H1 (cell line): ENCODE data around the gene EIPR1. TPM values are rescaled to one million over a fixed set of nuclear protein-coding genes. Genes with fewer than 3 reads are reported as not detected.

Source experiments
- CTCF ChIA-PET: fragments of 300-600 bp; sonication (Branson Sonifier 250); formaldehyde crosslinking; loops from one replicate; lab custom pipeline; 2021; ENCODE audit not compliant: partially characterized antibody; lab: Charles Lee
- POLR2A ChIA-PET: fragments of 300-600 bp; sonication (Branson Sonifier 250); formaldehyde crosslinking; loops from one replicate; lab custom pipeline; 2021; ENCODE audit warnings: inconsistent platforms; ENCODE audit not compliant: partially characterized antibody; lab: Charles Lee
- DNase-seq, 2 experiments: peaks; one replicate each; pipeline versions ENCODE4 v3.0.0 to v3.0.0-alpha.2; 2010 to 2022; ENCODE audit warnings: low spot score in 2 of 2, low read depth in 1 of 2, mixed read lengths in 1 of 2
- FAIRE-seq: peaks from 2 replicates; lab custom pipeline; 2011; peaks lifted over from hg19 to GRCh38; lab: Jason Lieb, UNC
- H2AFZ ChIP-seq: 2 replicates; pipeline ENCODE4 v1.8.1; 2012; ENCODE audit warnings: low read length, inconsistent platforms
- H2AK5ac ChIP-seq: 2 replicates; pipeline ENCODE4 v1.6.1; 2013; ENCODE audit warnings: low read depth, low read length
- H2BK120ac ChIP-seq: replicated peaks from 2 replicates; pipeline ENCODE3; 2013; ENCODE audit warnings: low read depth, low read length, inconsistent platforms
- H2BK12ac ChIP-seq: 2 replicates; pipeline ENCODE4 v1.6.1; 2013; ENCODE audit warnings: low read depth, low read length
- H2BK15ac ChIP-seq: 2 replicates; pipeline ENCODE4 v1.6.1; 2013; ENCODE audit warnings: low read length
- H2BK20ac ChIP-seq: 2 replicates; pipeline ENCODE4 v1.6.1; 2013; ENCODE audit warnings: low read length
- H2BK5ac ChIP-seq: 2 replicates; pipeline ENCODE4 v1.6.1; 2013; ENCODE audit warnings: low read depth, low read length
- H3K14ac ChIP-seq: 2 replicates; pipeline ENCODE4 v1.6.1; 2013; ENCODE audit warnings: inconsistent platforms; ENCODE audit not compliant: insufficient read length
- H3K18ac ChIP-seq: 2 replicates; pipeline ENCODE4 v1.6.1; 2013; ENCODE audit warnings: low read length; ENCODE audit errors: extremely low read depth
- H3K23ac ChIP-seq: 2 replicates; pipeline ENCODE4 v1.6.1; 2013; ENCODE audit warnings: inconsistent platforms; ENCODE audit not compliant: insufficient read length
- H3K23me2 ChIP-seq: 2 replicates; pipeline ENCODE4 v1.6.1; 2013; ENCODE audit warnings: low read depth, low read length
- H3K27ac ChIP-seq: 2 replicates; pipeline ENCODE4 v1.6.1; 2011; ENCODE audit warnings: low read depth, low read length, inconsistent platforms
- H3K27me3 ChIP-seq, 4 experiments: replicated peaks in 1 of 4; 1 replicate in 1 of 4; 2 replicates in 3 of 4; pipeline versions ENCODE4 v1.6.1 to v1.8.1; 2011 to 2013; ENCODE audit warnings: low read length in 3 of 4, mild to moderate bottlenecking in 3 of 4, inconsistent platforms in 2 of 4, mixed read lengths in 2 of 4, moderate library complexity in 1 of 4; ENCODE audit not compliant: control insufficient read depth in 3 of 4, insufficient read depth in 3 of 4; ENCODE audit errors: extremely low read depth in 1 of 4
- H3K36me3 ChIP-seq, 4 experiments: 2 replicates each; pipeline versions ENCODE4 v1.6.1 to v1.8.1; 2011 to 2013; ENCODE audit warnings: mild to moderate bottlenecking in 4 of 4, low read length in 3 of 4, moderate library complexity in 2 of 4, control low read depth in 1 of 4, inconsistent platforms in 1 of 4; ENCODE audit not compliant: insufficient read depth in 4 of 4, control insufficient read depth in 2 of 4
- H3K4ac ChIP-seq: replicated peaks from 2 replicates; pipeline ENCODE3; 2013; ENCODE audit warnings: low read length, low read depth, mixed read lengths, inconsistent platforms; ENCODE audit not compliant: insufficient read length
- H3K4me1 ChIP-seq, 4 experiments: replicated peaks in 1 of 4; 1 replicate in 1 of 4; 2 replicates in 3 of 4; pipeline versions ENCODE4 v1.6.1 to v1.8.1; 2011 to 2013; ENCODE audit warnings: low read length in 3 of 4, inconsistent platforms in 2 of 4, mixed read lengths in 1 of 4; ENCODE audit not compliant: insufficient read depth in 4 of 4, control insufficient read depth in 3 of 4
- H3K4me2 ChIP-seq, 2 experiments: 2 replicates each; pipeline versions ENCODE4 v1.6.1 to v1.8.1; 2011 to 2013; ENCODE audit warnings: low read depth in 2 of 2, low read length in 2 of 2, control low read depth in 1 of 2, inconsistent platforms in 1 of 2, mild to moderate bottlenecking in 1 of 2; ENCODE audit not compliant: insufficient read depth in 1 of 2
- H3K4me3 ChIP-seq, 4 experiments: fragments of 200-600, 300-600 bp in 1 of 4; sonication (generic), shearing (Covaris generic), sonication (Bioruptor Twin) in 1 of 4; 2 replicates each; pipeline versions ENCODE4 v1.5.1 to v1.8.1; 2011 to 2016; ENCODE audit warnings: low read length in 4 of 4, low read depth in 3 of 4, control low read depth in 2 of 4, inconsistent platforms in 2 of 4, mild to moderate bottlenecking in 2 of 4, mixed read lengths in 1 of 4, moderate library complexity in 1 of 4; ENCODE audit not compliant: insufficient read depth in 2 of 4; ENCODE audit errors: extremely low read depth in 1 of 4
- H3K56ac ChIP-seq: replicated peaks from 2 replicates; pipeline ENCODE3; 2013; ENCODE audit warnings: low read depth, mild to moderate bottlenecking, mixed read lengths, low read length, inconsistent platforms; ENCODE audit not compliant: insufficient read length
- H3K79me1 ChIP-seq: 2 replicates; pipeline ENCODE4 v1.6.1; 2013; ENCODE audit warnings: low read depth, low read length, control low read depth
- H3K79me2 ChIP-seq, 2 experiments: 2 replicates each; pipeline versions ENCODE4 v1.6.1 to v1.8.1; 2012 to 2013; ENCODE audit warnings: low read length in 2 of 2, mild to moderate bottlenecking in 2 of 2, inconsistent platforms in 1 of 2; ENCODE audit not compliant: insufficient read depth in 2 of 2, control insufficient read depth in 1 of 2
- H3K9ac ChIP-seq, 4 experiments: replicated peaks in 1 of 4; 1 replicate in 1 of 4; 2 replicates in 3 of 4; pipeline versions ENCODE4 v1.6.1 to v1.8.1; 2011 to 2013; ENCODE audit warnings: low read depth in 3 of 4, low read length in 3 of 4, control low read depth in 2 of 4, mild to moderate bottlenecking in 2 of 4, moderate library complexity in 2 of 4, inconsistent platforms in 1 of 4; ENCODE audit errors: extremely low read depth in 1 of 4
- H3K9me3 ChIP-seq, 2 experiments: 2 replicates each; pipeline versions ENCODE4 v1.6.1 to v1.8.1; 2012 to 2013; ENCODE audit warnings: mild to moderate bottlenecking in 2 of 2, moderate library complexity in 2 of 2, control low read depth in 1 of 2, inconsistent platforms in 1 of 2, low read depth in 1 of 2, low read length in 1 of 2, mixed read lengths in 1 of 2; ENCODE audit not compliant: insufficient read depth in 2 of 2
- H4K20me1 ChIP-seq, 2 experiments: replicated peaks in 1 of 2; 2 replicates each; pipeline versions ENCODE3 to v1.8.1; 2011 to 2013; ENCODE audit warnings: inconsistent platforms in 2 of 2, low read length in 2 of 2, mild to moderate bottlenecking in 1 of 2; ENCODE audit not compliant: insufficient read depth in 2 of 2, control insufficient read depth in 1 of 2
- H4K5ac ChIP-seq: 2 replicates; pipeline ENCODE4 v1.6.1; 2013; ENCODE audit warnings: low read length, low read depth, mixed read lengths, inconsistent platforms; ENCODE audit not compliant: insufficient read length
- H4K8ac ChIP-seq: 2 replicates; pipeline ENCODE4 v1.8.0; 2013; ENCODE audit warnings: mild to moderate bottlenecking, moderate library complexity, low read length, inconsistent platforms; ENCODE audit not compliant: insufficient read depth; ENCODE audit errors: extremely low read depth
- H4K91ac ChIP-seq: replicated peaks from 2 replicates; pipeline ENCODE3; 2013; ENCODE audit warnings: low read length, mixed read lengths, inconsistent platforms; ENCODE audit not compliant: insufficient read length
- ATF2 ChIP-seq: IDR thresholded peaks from 2 replicates; pipeline ENCODE4 v1.6.1; 2012; ENCODE audit warnings: low read length, inconsistent platforms
- E2F6 ChIP-seq: IDR thresholded peaks from 2 replicates; pipeline ENCODE4 v1.6.1; 2012; ENCODE audit warnings: inconsistent platforms
- EZH2 ChIP-seq: fragments of 200-600 bp; sonication (generic); IDR thresholded peaks from 2 replicates; pipeline ENCODE4 v1.7.1; 2012; ENCODE audit warnings: low read depth, mild to moderate bottlenecking, moderate library complexity, low read length, inconsistent platforms; ENCODE audit not compliant: severe bottlenecking
- GTF2F1 ChIP-seq: IDR thresholded peaks from 2 replicates; pipeline ENCODE4 v1.6.1; 2012; ENCODE audit warnings: low read depth, low read length, improper control_type of control experiment, borderline replicate concordance
- HDAC2 ChIP-seq, 2 experiments: fragments of 300-600 bp in 1 of 2; sonication (generic) in 1 of 2; IDR thresholded peaks; 2 replicates each; pipeline ENCODE4 v1.6.1; 2011 to 2012; ENCODE audit warnings: low read depth in 2 of 2, low read length in 2 of 2, mild to moderate bottlenecking in 2 of 2, moderate library complexity in 2 of 2, borderline replicate concordance in 1 of 2, inconsistent platforms in 1 of 2
- JUND ChIP-seq: IDR thresholded peaks from 2 replicates; pipeline ENCODE4 v1.6.1; 2011; ENCODE audit warnings: mild to moderate bottlenecking, improper control_type of control experiment, low read length
- KDM5A ChIP-seq: fragments of 200-600 bp; IDR thresholded peaks from 2 replicates; pipeline ENCODE4 v1.7.1; 2012; ENCODE audit warnings: mild to moderate bottlenecking, low read length, inconsistent platforms, mixed read lengths
- TAF7 ChIP-seq: optimal IDR thresholded peaks from 2 replicates; pipeline ENCODE3; 2011; ENCODE audit warnings: low read depth, mild to moderate bottlenecking, inconsistent platforms, low read length, moderate library complexity, borderline replicate concordance
- USF2 ChIP-seq: IDR thresholded peaks from 2 replicates; pipeline ENCODE4 v1.6.1; 2011; ENCODE audit warnings: low read length, improper control_type of control experiment
- WGBS, 2 experiments: shearing (Covaris generic) in 1 of 2; methylation state at CpG; one replicate each; pipeline versions ENCODE4 v1.1.6 to v1.1.7; 2013 to 2015; ENCODE audit warnings: low lambda C conversion rate in 2 of 2, mixed read lengths in 2 of 2, inconsistent platforms in 1 of 2, low coverage in 1 of 2, missing lambda C conversion rate in 1 of 2; ENCODE audit not compliant: insufficient replicate concordance in 2 of 2, insufficient coverage in 1 of 2, insufficient read length in 1 of 2; ENCODE audit errors: extremely low coverage in 1 of 2, missing lambda C conversion rate in 1 of 2; 5-methylcytosine and 5-hydroxymethylcytosine counted together
- polyA plus RNA-seq, 7 experiments: library from polyadenylated mRNA; depleted of rRNA in 3 of 7; stranded (reverse) in 5 of 7; unstranded in 2 of 7; fragments of >200 nt in 5 of 7; fragments of 200-250 nt in 2 of 7; gene quantifications; 1 replicate in 5 of 7; 2 replicates in 1 of 7; 4 replicates in 1 of 7; pipeline versions ENCODE4 v1.2.1 to v1.2.3, GENCODE V29; 2011 to 2013; ENCODE audit warnings: missing spikeins in 2 of 7, mixed read lengths in 2 of 7
- total RNA-seq: library from RNA; stranded (reverse); fragmentation: NEBNext Ultra II Directional; extraction: Animal tissue kit (Norgen Biotek cat#: 25700); gene quantifications from 2 replicates; pipeline ENCODE4 v1.2.1, GENCODE V29; 2021

EIPR1 gene
- total and polyA plus RNA-seq, 2 of the 8 experiments (the other 6 are each of a cell fraction or from before 2014, with no cell fraction given): 26.3 to 56.4 TPM

- no peaks in the 10 kb centered on the region for H4K20me1 ChIP-seq
- FAIRE-seq (no peak), DNase-seq (no peak)
- no peak overlapping the region for H3K14ac ChIP-seq
- H2BK120ac ChIP-seq: no peak overlapping the region
- no peak overlapping the region for H3K23ac ChIP-seq
- peaks cover 4 to 16% (median 7%) of the 10 kb centered on the region in 4 experiments for H3K4me1 ChIP-seq
- H2BK15ac ChIP-seq: no peak overlapping the region
- H3K4ac ChIP-seq: no peak overlapping the region
- 0 out of 2 replicates have a peak overlapping the region, but pooled peaks have one; percentile 42 for H2BK5ac ChIP-seq
- no peak overlapping the region for H2AFZ ChIP-seq
- H3K36me3 ChIP-seq: no peaks in the 10 kb centered on the region; a peak in 1 of 8 replicates
- no peak overlapping the region for H3K56ac ChIP-seq
- H3K4me3 ChIP-seq: no peak overlapping the region
- ChIA-PET POLR2A (no interaction called here), CTCF (interaction anchor here (0.6 kb wide), 1 partner anchor 41 kb away, joined by 3 read pairs; no protein-coding TSS in a partner anchor)
- WGBS, 2 experiments: 84% methylated on average over 12 of the region's 12 CpGs; no CpG with 5 or more reads in 1 of the 2 experiments
- no peaks in the 10 kb centered on the region; the same call in 1 of the 2 replicates for H3K79me1 ChIP-seq
- no peaks in the 10 kb centered on the region; a peak in 2 of 7 replicates for H3K27me3 ChIP-seq
- no peak overlapping the region for H4K5ac ChIP-seq
- no peak overlapping the region for H3K27ac ChIP-seq
- no peak overlapping the region for H2AK5ac ChIP-seq
- no peak overlapping the region for H3K9ac ChIP-seq
- H3K23me2 ChIP-seq: no peaks in the 10 kb centered on the region
- H4K8ac ChIP-seq: no peak overlapping the region
- H3K79me2 ChIP-seq: no peaks in the 10 kb centered on the region
- no peak overlapping the region for H3K4me2 ChIP-seq
- H3K18ac ChIP-seq: no peak overlapping the region
- peaks cover 0 to 4% of the 10 kb centered on the region in 2 experiments; a peak in 1 of 4 replicates for H3K9me3 ChIP-seq
- no peak overlapping the region for H4K91ac ChIP-seq
- H2BK20ac ChIP-seq: no peak overlapping the region
- H2BK12ac ChIP-seq: no peak overlapping the region
- no peak for TF ChIP-seq TAF7
- TF ChIP-seq ATF2: no peak
- TF ChIP-seq JUND: no peak
- no peak for TF ChIP-seq KDM5A
- TF ChIP-seq GTF2F1: no peak
- TF ChIP-seq E2F6: no peak
- no peak for TF ChIP-seq USF2
- TF ChIP-seq HDAC2 (IDR thresholded peaks at IDR 0.05; ENCODE audit: borderline replicate concordance in 1 of 2, low read depth in 2 of 2, low read length in 2 of 2): no peak
- TF ChIP-seq EZH2: no peak
These were observed 176.3 kb downstream of the EIPR1 start for GRCh38 chr2:3201281-3201680.
